Muscle of leg (tissue), 11 donors: ENCODE data around the gene ABCC2. TPM values are rescaled to one million over a fixed set of nuclear protein-coding genes. Genes with fewer than 3 reads are reported as not detected.

Experiments
- DNase-seq: peaks from one replicate; pipeline ENCODE4 v3.0.0; 2013
- H3K27ac ChIP-seq: one replicate; pipeline ENCODE4 v1.5.1; 2013; ENCODE audit warnings: mild to moderate bottlenecking, low read length, control low read depth
- H3K27me3 ChIP-seq: one replicate; pipeline ENCODE4 v1.6.1; 2013; ENCODE audit warnings: low read length; ENCODE audit not compliant: control insufficient read depth, insufficient read depth
- H3K36me3 ChIP-seq: one replicate; pipeline ENCODE4 v1.6.1; 2013; ENCODE audit warnings: low read length; ENCODE audit not compliant: control insufficient read depth, insufficient read depth
- H3K4me1 ChIP-seq: one replicate; pipeline ENCODE4 v1.6.1; 2013; ENCODE audit warnings: low read length; ENCODE audit not compliant: control insufficient read depth, insufficient read depth
- H3K4me3 ChIP-seq: one replicate; pipeline ENCODE4 v1.5.1; 2013; ENCODE audit warnings: low read length, control low read depth
- H3K9me3 ChIP-seq: replicated peaks from 2 replicates; pipeline ENCODE4 v1.6.1; 2013; ENCODE audit warnings: low read depth, low read length; ENCODE audit not compliant: control insufficient read depth
- WGBS: methylation state at CpG from one replicate; pipeline ENCODE4 v1.1.5; 2013; ENCODE audit warnings: missing lambda C conversion rate; ENCODE audit not compliant: insufficient coverage; 5-methylcytosine and 5-hydroxymethylcytosine counted together
- polyA plus RNA-seq, 8 donors: library from polyadenylated mRNA; unstranded; fragments of 120-200 nt; gene quantifications; one replicate each; pipeline versions ENCODE4 v1.2.1 to v1.2.3, GENCODE V29; 2013; ENCODE audit warnings: inconsistent platforms in 1 of 8, low replicate concordance in 1 of 8; ENCODE audit not compliant: insufficient read length in 8 of 8, insufficient read depth in 1 of 8
- total RNA-seq: library from RNA; stranded (reverse); fragments of 120-200 nt; gene quantifications from one replicate; pipeline ENCODE4 v1.2.4, GENCODE V29; 2013

ABCC2 gene
- total and polyA plus RNA-seq, 9 donors: 0.42 to 4.0 (median 0.74) TPM

DNA sequence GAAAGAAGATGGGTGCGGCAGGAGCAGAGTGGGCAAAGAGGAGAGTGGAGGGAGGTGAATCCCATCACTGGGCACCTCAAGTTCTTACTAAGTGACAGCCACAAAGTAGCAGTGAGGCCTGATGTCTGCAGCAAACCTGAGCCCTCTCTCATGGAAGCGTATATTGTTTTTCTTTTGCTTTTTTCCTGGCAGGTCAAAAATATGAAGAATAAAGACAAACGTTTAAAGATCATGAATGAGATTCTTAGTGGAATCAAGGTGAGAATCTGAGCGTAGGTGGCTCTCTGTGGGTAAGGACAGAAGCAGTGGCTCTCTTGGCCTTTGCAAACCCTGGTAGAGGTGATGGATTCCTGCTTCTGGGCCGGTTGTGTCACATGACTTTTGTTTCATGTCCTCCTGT lies 22.8 kb downstream of the ABCC2 start:
- Histone ChIP-seq H3K4me1 (no peaks in the 10 kb centered on the region), H3K27me3 (no peaks in the 10 kb centered on the region), H3K27ac (no peak overlapping the region), H3K36me3 (no peaks in the 10 kb centered on the region), H3K4me3 (no peak overlapping the region), H3K9me3 (no peaks in the 10 kb centered on the region)
- 83% methylated on average over 3 of the region's 5 CpGs for WGBS
- no peak for DNase-seq

DNA sequence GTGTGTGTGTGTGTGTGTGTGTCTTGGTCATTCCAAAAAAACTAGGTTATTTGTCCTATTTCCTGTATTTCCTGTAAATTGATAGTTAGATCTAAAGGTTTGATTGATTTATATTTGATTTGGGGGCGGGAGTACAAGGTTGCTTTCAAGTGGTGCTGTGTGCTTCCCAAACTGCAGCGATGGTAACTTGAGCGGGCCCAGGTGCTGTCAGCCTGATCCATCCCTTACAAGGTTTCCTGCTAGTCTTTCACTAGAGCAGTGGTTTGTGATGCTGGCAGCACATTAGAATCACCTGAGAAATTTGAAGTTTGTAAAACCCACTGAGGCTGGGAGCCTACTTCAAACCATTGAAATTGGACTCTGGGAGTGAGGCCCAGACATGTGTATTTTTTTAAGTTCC lies 23.7 kb downstream of the ABCC2 start:
- Histone ChIP-seq H3K4me3 (no peak overlapping the region), H3K36me3 (no peaks in the 10 kb centered on the region), H3K27me3 (no peaks in the 10 kb centered on the region), H3K9me3 (no peaks in the 10 kb centered on the region), H3K27ac (no peak overlapping the region), H3K4me1 (no peaks in the 10 kb centered on the region)
- 67% methylated on average over 1 of the region's 3 CpGs for WGBS
- DNase-seq: no peak

- DNase-seq: no peak
- no peaks in the 10 kb centered on the region for H3K9me3 ChIP-seq
- no peaks in the 10 kb centered on the region for H3K4me1 ChIP-seq
- no peak overlapping the region for H3K4me3 ChIP-seq
- no peak overlapping the region for H3K27ac ChIP-seq
- 75% methylated on average over 1 of the region's 2 CpGs for WGBS
- no peaks in the 10 kb centered on the region for H3K36me3 ChIP-seq
- no peaks in the 10 kb centered on the region for H3K27me3 ChIP-seq
Measured at GRCh38 chr10:99807786-99808185, 25.3 kb downstream of the ABCC2 start.

GRCh38 chr10:99808270-99808669 lies 25.8 kb downstream of the ABCC2 start:
- H3K4me3 ChIP-seq: no peak overlapping the region
- no peaks in the 10 kb centered on the region for H3K27me3 ChIP-seq
- no peaks in the 10 kb centered on the region for H3K9me3 ChIP-seq
- DNase-seq: no peak
- H3K36me3 ChIP-seq: no peaks in the 10 kb centered on the region
- no peak overlapping the region for H3K27ac ChIP-seq
- no peaks in the 10 kb centered on the region for H3K4me1 ChIP-seq

GRCh38 chr10:99809481-99809880 lies 27.0 kb downstream of the ABCC2 start:
- H3K4me3 ChIP-seq: no peak overlapping the region
- no CpG with 5 or more reads among the region's 2 CpGs for WGBS
- H3K27ac ChIP-seq: no peak overlapping the region
- no peak for DNase-seq
- H3K27me3 ChIP-seq: no peaks in the 10 kb centered on the region
- H3K36me3 ChIP-seq: no peaks in the 10 kb centered on the region
- H3K4me1 ChIP-seq: no peaks in the 10 kb centered on the region
- H3K9me3 ChIP-seq: no peaks in the 10 kb centered on the region

GRCh38 chr10:99809931-99810615 lies 27.6 kb downstream of the ABCC2 start:
- WGBS: 89% methylated on average over 5 of the region's 7 CpGs
- no peak overlapping the region for H3K4me3 ChIP-seq
- H3K27me3 ChIP-seq: no peaks in the 10 kb centered on the region
- DNase-seq: peak; percentile 12
- H3K36me3 ChIP-seq: no peaks in the 10 kb centered on the region
- H3K4me1 ChIP-seq: no peaks in the 10 kb centered on the region
- no peaks in the 10 kb centered on the region for H3K9me3 ChIP-seq
- H3K27ac ChIP-seq: no peak overlapping the region

DNA sequence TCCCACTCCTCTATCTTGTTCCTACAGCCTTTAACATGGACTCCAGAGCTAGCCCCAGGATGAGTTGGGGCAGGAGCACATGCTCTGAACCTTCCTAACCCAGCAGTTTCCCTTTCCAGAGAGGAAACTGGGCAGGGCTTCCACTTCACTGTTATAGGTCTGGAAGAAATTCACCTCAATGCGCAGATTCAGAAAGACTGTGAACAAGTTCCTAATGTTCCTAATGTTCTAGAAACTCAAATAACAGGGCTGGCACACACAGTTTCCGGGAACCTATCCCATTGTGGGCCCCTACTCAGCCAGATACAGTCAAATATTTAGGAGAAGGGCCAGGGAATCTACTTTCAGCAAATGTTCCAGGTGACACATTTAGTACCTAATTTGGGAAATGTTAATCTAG lies 29.7 kb downstream of the ABCC2 start:
- H3K4me1 ChIP-seq: no peaks in the 10 kb centered on the region
- no peaks in the 10 kb centered on the region for H3K36me3 ChIP-seq
- no peak overlapping the region for H3K27ac ChIP-seq
- H3K9me3 ChIP-seq: no peaks in the 10 kb centered on the region
- no CpG with 5 or more reads among the region's 2 CpGs for WGBS
- H3K4me3 ChIP-seq: no peak overlapping the region
- DNase-seq: no peak
- no peaks in the 10 kb centered on the region for H3K27me3 ChIP-seq

DNA sequence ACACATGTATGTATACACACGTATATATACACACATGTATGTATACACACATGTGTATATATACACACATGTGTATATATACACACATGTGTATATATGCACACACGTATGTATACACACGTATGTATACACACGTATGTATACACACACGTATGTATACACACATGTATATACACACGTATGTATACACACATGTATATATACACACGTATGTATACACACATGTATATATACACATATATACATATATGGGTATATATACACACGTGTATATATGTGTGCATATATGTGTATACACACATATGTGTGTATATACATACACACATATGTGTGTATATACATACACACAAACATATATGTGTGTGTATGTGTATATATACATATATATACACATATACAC lies 31.7 kb downstream of the ABCC2 start:
- WGBS: no CpG with 5 or more reads among the region's 8 CpGs
- no peak for DNase-seq
- H3K9me3 ChIP-seq: no peaks in the 10 kb centered on the region
- no peaks in the 10 kb centered on the region for H3K4me1 ChIP-seq
- no peaks in the 10 kb centered on the region for H3K27me3 ChIP-seq
- no peaks in the 10 kb centered on the region for H3K36me3 ChIP-seq
- H3K4me3 ChIP-seq: no peak overlapping the region
- no peak overlapping the region for H3K27ac ChIP-seq

GRCh38 chr10:99815621-99816020 lies 33.2 kb downstream of the ABCC2 start:
- WGBS: 80% methylated on average over 1 of the region's 2 CpGs

DNA sequence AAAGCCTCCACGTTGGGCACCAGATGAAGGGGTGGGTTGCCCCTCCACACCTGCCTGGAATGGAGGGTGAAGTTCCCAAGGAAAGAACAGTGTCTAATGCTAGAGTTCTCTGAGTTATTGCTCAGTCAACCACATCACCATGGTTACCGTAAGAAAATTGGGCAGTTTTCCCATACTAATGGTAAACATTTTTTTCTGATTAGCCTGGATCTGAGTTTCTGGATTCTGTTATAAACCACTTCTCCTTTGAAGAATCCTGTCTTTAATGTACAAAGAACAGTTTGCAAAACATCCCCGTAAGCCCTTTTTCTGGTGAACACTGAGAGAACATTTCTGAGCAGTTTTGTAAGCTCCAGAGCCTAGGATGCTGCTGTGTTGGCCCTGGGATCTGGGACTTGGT lies 45.5 kb downstream of the ABCC2 start:
- DNase-seq: no peak
- Histone ChIP-seq H3K27ac (no peak overlapping the region), H3K27me3 (no peaks in the 10 kb centered on the region), H3K4me1 (no peaks in the 10 kb centered on the region), H3K9me3 (peaks cover 3% of the 10 kb centered on the region), H3K4me3 (no peak overlapping the region), H3K36me3 (no peaks in the 10 kb centered on the region)
- no CpG with 5 or more reads among the region's 3 CpGs for WGBS

More at GRCh38 chr10:99815621-99816020, 33.2 kb downstream of the ABCC2 start:
- H3K27ac ChIP-seq: no peak overlapping the region
- no peak overlapping the region for H3K4me3 ChIP-seq
- no peak for DNase-seq
- no peaks in the 10 kb centered on the region for H3K36me3 ChIP-seq
- H3K27me3 ChIP-seq: no peaks in the 10 kb centered on the region
- no peaks in the 10 kb centered on the region for H3K4me1 ChIP-seq
- no peaks in the 10 kb centered on the region for H3K9me3 ChIP-seq

GRCh38 chr10:99828464-99828863 lies 46.0 kb downstream of the ABCC2 start:
- Histone ChIP-seq H3K9me3 (peaks cover 3% of the 10 kb centered on the region), H3K4me1 (no peaks in the 10 kb centered on the region), H3K27ac (no peak overlapping the region), H3K27me3 (no peaks in the 10 kb centered on the region), H3K4me3 (no peak overlapping the region), H3K36me3 (no peaks in the 10 kb centered on the region)
- no CpG with 5 or more reads among the region's 2 CpGs for WGBS
- DNase-seq: no peak
